Neural progenitor cell (in vitro differentiated cells): ENCODE measurements around the gene MGRN1. TPM values are rescaled to one million over a fixed set of nuclear protein-coding genes. Genes with fewer than 3 reads are reported as not detected.
A peak's percentile ranks its signal among the peaks of the same experiment; 100 is the strongest.

Experiments used
- DNase-seq: peaks from one replicate; pipeline ENCODE4 v3.0.0-alpha.2; 2016; ENCODE audit warnings: low spot score
- H2AFZ ChIP-seq: fragments of 200-600 bp; sonication (generic); replicated peaks from 2 replicates; pipeline ENCODE4 v1.6.1; 2016; ENCODE audit warnings: antibody characterized with exemption
- H3F3A ChIP-seq: fragments of 200-600 bp; sonication (generic); 2 replicates; pipeline ENCODE4 v1.6.1; 2016; ENCODE audit warnings: antibody characterized with exemption, low read depth
- H3K27ac ChIP-seq: fragments of 200-600 bp; sonication (generic); 2 replicates; pipeline ENCODE4 v1.5.1; 2016; ENCODE audit warnings: mild to moderate bottlenecking
- H3K27me3 ChIP-seq: fragments of 200-600 bp; sonication (generic); 2 replicates; pipeline ENCODE4 v1.6.1; 2016; ENCODE audit warnings: mild to moderate bottlenecking, moderate library complexity
- H3K36me3 ChIP-seq: fragments of 200-600 bp; sonication (generic); 2 replicates; pipeline ENCODE4 v1.5.1; 2016
- H3K4me1 ChIP-seq: fragments of 200-600 bp; sonication (generic); 2 replicates; pipeline ENCODE4 v1.6.1; 2016; ENCODE audit warnings: mixed run types
- H3K4me2 ChIP-seq: fragments of 200-600 bp; sonication (generic); 2 replicates; pipeline ENCODE4 v1.6.1; 2016
- H3K4me3 ChIP-seq: fragments of 200-600 bp; sonication (generic); 2 replicates; pipeline ENCODE4 v1.5.1; 2016
- H3K79me2 ChIP-seq: fragments of 200-600 bp; sonication (generic); 2 replicates; pipeline ENCODE4 v1.6.1; 2016; ENCODE audit warnings: low read depth
- H3K9ac ChIP-seq: fragments of 200-600 bp; sonication (generic); 2 replicates; pipeline ENCODE4 v1.6.1; 2016
- H3K9me3 ChIP-seq: fragments of 200-600 bp; sonication (generic); 2 replicates; pipeline ENCODE4 v1.5.1; 2016; ENCODE audit warnings: low read depth
- H4K20me1 ChIP-seq: fragments of 200-600 bp; sonication (generic); 2 replicates; pipeline ENCODE4 v1.6.1; 2016; ENCODE audit warnings: low read depth
- H3K27ac Mint-ChIP-seq: 3 replicates; pipeline ENCODE4 v1.8.0; 2021; ENCODE audit warnings: mixed read lengths
- H3K27me3 Mint-ChIP-seq: 2 replicates; pipeline ENCODE4 v1.8.0; 2022; ENCODE audit warnings: low read depth, mild to moderate bottlenecking, inconsistent platforms, moderate library complexity, mixed read lengths; ENCODE audit not compliant: insufficient read depth
- H3K36me3 Mint-ChIP-seq: 3 replicates; pipeline ENCODE4 v1.8.0; 2021; ENCODE audit warnings: mixed read lengths
- H3K4me1 Mint-ChIP-seq: 3 replicates; pipeline ENCODE4 v1.8.0; 2021; ENCODE audit warnings: mixed read lengths
- H3K4me3 Mint-ChIP-seq: 3 replicates; pipeline ENCODE4 v1.8.0; 2021; ENCODE audit warnings: mild to moderate bottlenecking, moderate library complexity, mixed read lengths
- H3K9me3 Mint-ChIP-seq: 3 replicates; pipeline ENCODE4 v1.8.0; 2020; ENCODE audit warnings: mixed read lengths
- CTCF ChIP-seq: fragments of 200-600 bp; sonication (generic); IDR thresholded peaks from 2 replicates; pipeline ENCODE4 v1.5.1; 2017; ENCODE audit warnings: antibody characterized with exemption, mild to moderate bottlenecking
- EZH2 ChIP-seq: fragments of 200-600 bp; sonication (generic); IDR thresholded peaks from 2 replicates; pipeline ENCODE4 v1.6.1; 2017; ENCODE audit warnings: antibody characterized with exemption, mild to moderate bottlenecking, moderate library complexity
- EZH2phosphoT487 ChIP-seq: fragments of 200-600 bp; sonication (generic); IDR thresholded peaks from 2 replicates; pipeline ENCODE4 v1.6.1; 2017; ENCODE audit warnings: antibody characterized with exemption
- total RNA-seq: library from RNA; depleted of rRNA; stranded (reverse); fragments of >200 nt; gene quantifications from 2 replicates; pipeline ENCODE4 v1.2.3, GENCODE V29; 2015; ENCODE audit warnings: low replicate concordance

Gene MGRN1
- total RNA-seq, 1 donor from 2014 or later, result 17.5 TPM

- H3K4me2 ChIP-seq, result no peak overlapping the region
- H3K27ac Mint-ChIP-seq, result no peak overlapping the region
- H4K20me1 ChIP-seq, result peaks cover 4% of the 10 kb centered on the region
- no peaks in the 10 kb centered on the region for H3K9me3 ChIP-seq
- no peaks in the 10 kb centered on the region for H3K27me3 ChIP-seq
- peaks cover 14% of the 10 kb centered on the region for H3K36me3 Mint-ChIP-seq
- no peaks in the 10 kb centered on the region for H3K4me1 ChIP-seq
- no peaks in the 10 kb centered on the region for H3K79me2 ChIP-seq
- no peak overlapping the region for H3K4me3 Mint-ChIP-seq
- no peak overlapping the region for H2AFZ ChIP-seq
- H3F3A ChIP-seq, result no peaks in the 10 kb centered on the region
- peaks cover 5% of the 10 kb centered on the region for H3K27me3 Mint-ChIP-seq
- no peak overlapping the region for H3K27ac ChIP-seq
- no peaks in the 10 kb centered on the region for H3K9me3 Mint-ChIP-seq
- H3K4me3 ChIP-seq, result no peak overlapping the region
- no peak overlapping the region for H3K9ac ChIP-seq
- peak; percentile 7 for TF ChIP-seq CTCF
- no peak for TF ChIP-seq EZH2
- no peaks in the 10 kb centered on the region for H3K36me3 ChIP-seq
- no peak for DNase-seq
- H3K4me1 Mint-ChIP-seq, result peaks cover 3% of the 10 kb centered on the region
Measured at GRCh38 chr16:4666537-4667202, 42.0 kb downstream of the MGRN1 start.

- H3K4me2 ChIP-seq, result no peak overlapping the region
- H3K27ac ChIP-seq, result no peak overlapping the region
- DNase-seq, result no peak
- no peaks in the 10 kb centered on the region for H3K79me2 ChIP-seq
- Mint-ChIP-seq H3K4me1 (no peaks in the 10 kb centered on the region), H3K9me3 (no peaks in the 10 kb centered on the region), H3K36me3 (peaks cover 16% of the 10 kb centered on the region), H3K27ac (no peak overlapping the region), H3K27me3 (peaks cover 5% of the 10 kb centered on the region), H3K4me3 (no peak overlapping the region)
- TF ChIP-seq EZH2 (no peak), CTCF (no peak), EZH2phosphoT487 (no peak)
- H3K4me3 ChIP-seq, result no peak overlapping the region
- H3K9ac ChIP-seq, result no peak overlapping the region
- no peaks in the 10 kb centered on the region for H3K36me3 ChIP-seq
- no peaks in the 10 kb centered on the region for H3K4me1 ChIP-seq
- no peaks in the 10 kb centered on the region for H3K9me3 ChIP-seq
- no peaks in the 10 kb centered on the region for H3F3A ChIP-seq
- no peaks in the 10 kb centered on the region for H3K27me3 ChIP-seq
- no peak overlapping the region for H2AFZ ChIP-seq
- peaks cover 4% of the 10 kb centered on the region for H4K20me1 ChIP-seq
Measured at GRCh38 chr16:4667203-4667963, 42.8 kb downstream of the MGRN1 start.

GRCh38 chr16:4668313-4668960 lies 43.8 kb downstream of the MGRN1 start:
- Histone ChIP-seq H3K27me3 (no peaks in the 10 kb centered on the region), H2AFZ (no peak overlapping the region), H3K9ac (no peak overlapping the region), H3K4me3 (no peak overlapping the region), H3F3A (no peaks in the 10 kb centered on the region), H3K27ac (no peak overlapping the region), H3K79me2 (no peaks in the 10 kb centered on the region), H3K36me3 (no peaks in the 10 kb centered on the region), H3K4me1 (no peaks in the 10 kb centered on the region), H3K9me3 (no peaks in the 10 kb centered on the region), H4K20me1 (no peaks in the 10 kb centered on the region), H3K4me2 (no peak overlapping the region)
- TF ChIP-seq EZH2 (no peak), EZH2phosphoT487 (no peak), CTCF (no peak)
- no peak overlapping the region for H3K27ac Mint-ChIP-seq
- H3K27me3 Mint-ChIP-seq, result peaks cover 5% of the 10 kb centered on the region
- H3K4me3 Mint-ChIP-seq, result no peak overlapping the region
- H3K4me1 Mint-ChIP-seq, result no peaks in the 10 kb centered on the region
- H3K36me3 Mint-ChIP-seq, result peaks cover 15% of the 10 kb centered on the region
- no peak for DNase-seq
- H3K9me3 Mint-ChIP-seq, result no peaks in the 10 kb centered on the region
